ENCODE measurements around the gene ENGASE. TPM values are rescaled to one million over a fixed set of nuclear protein-coding genes. Genes with fewer than 3 reads are reported as not detected.

ENGASE gene
- total RNA-seq, 1 experiment from 2014 or later, result 34.5 TPM

- no peaks in the 10 kb centered on the region for H3K79me2 ChIP-seq (ENCODE audit: low read length)
- no TSS peak for BruUV-seq (replicated peaks)
- CTCF ChIA-PET, result no interaction called here
- no peak for TF ChIP-seq CTCF (conservative IDR thresholded peaks at IDR 0.05; ENCODE audit: low read depth, low read length)
- TF ChIP-seq EZH2phosphoT487 (IDR thresholded peaks at IDR 0.05; ENCODE audit: borderline replicate concordance, low read length), result no peak
- TF ChIP-seq EZH2 (IDR thresholded peaks at IDR 0.05; ENCODE audit: low read length, unreplicated experiment), result no peak
- no peaks in the 10 kb centered on the region for H3K9me3 ChIP-seq (ENCODE audit: low read length)
- H2AFZ ChIP-seq (ENCODE audit: low read length), result no peak overlapping the region
- POLR2A ChIA-PET (ENCODE audit: unreplicated experiment), result interaction anchor here (0.6 kb wide), 1 partner anchor 14 kb away, joined by 3 read pairs; no protein-coding TSS in a partner anchor
- H3K27me3 ChIP-seq (ENCODE audit: low read length), result peaks cover 25% of the 10 kb centered on the region
- no peak overlapping the region for H3K4me2 ChIP-seq (ENCODE audit: low read length)
- no peak for DNase-seq
- no peak overlapping the region for H3K9ac ChIP-seq (ENCODE audit: low read length)
- H3K27ac ChIP-seq (ENCODE audit: low read length), result no peak overlapping the region
- no peak for ATAC-seq
- H3K4me1 ChIP-seq (ENCODE audit: insufficient read depth, low read length), result no peaks in the 10 kb centered on the region
- no peaks in the 10 kb centered on the region for H3K36me3 ChIP-seq (ENCODE audit: low read depth, low read length)
- H3F3A ChIP-seq (ENCODE audit: low read length, unreplicated experiment), result no peaks in the 10 kb centered on the region
- intact Hi-C loops (cut with micrococcal nuclease), result no loop called here
- H3K9me2 ChIP-seq (replicated peaks; ENCODE audit: low read length), result no peaks in the 10 kb centered on the region
- H3K4me3 ChIP-seq (ENCODE audit: low read length), result no peak overlapping the region
- no peaks in the 10 kb centered on the region for H4K20me1 ChIP-seq (ENCODE audit: low read length)
Measured at GRCh38 chr17:79094261-79094660, 19.6 kb downstream of the ENGASE start.

- no peaks in the 10 kb centered on the region for H3K36me3 ChIP-seq (ENCODE audit: low read depth, low read length)
- H3K79me2 ChIP-seq (ENCODE audit: low read length), result no peaks in the 10 kb centered on the region
Measured at GRCh38 chr17:79095345-79096055, 20.9 kb downstream of the ENGASE start.

More at GRCh38 chr17:79095345-79096055, 20.9 kb downstream of the ENGASE start:
- no peak overlapping the region for H3K4me2 ChIP-seq (ENCODE audit: low read length)
- H3K27me3 ChIP-seq (ENCODE audit: low read length), result peaks cover 37% of the 10 kb centered on the region
- no peaks in the 10 kb centered on the region for H3K4me1 ChIP-seq (ENCODE audit: insufficient read depth, low read length)
- H3K9me2 ChIP-seq (replicated peaks; ENCODE audit: low read length), result no peaks in the 10 kb centered on the region
- POLR2A ChIA-PET (ENCODE audit: unreplicated experiment), result no interaction called here
- CTCF ChIA-PET, result no interaction called here
- peak; percentile 39 for DNase-seq
- TF ChIP-seq CTCF (conservative IDR thresholded peaks at IDR 0.05; ENCODE audit: low read depth, low read length) (no peak), EZH2 (IDR thresholded peaks at IDR 0.05; ENCODE audit: low read length, unreplicated experiment) (no peak), EZH2phosphoT487 (IDR thresholded peaks at IDR 0.05; ENCODE audit: borderline replicate concordance, low read length) (no peak)
- no peak overlapping the region for H3K27ac ChIP-seq (ENCODE audit: low read length)
- H4K20me1 ChIP-seq (ENCODE audit: low read length), result no peaks in the 10 kb centered on the region
- no peak overlapping the region for H2AFZ ChIP-seq (ENCODE audit: low read length)
- H3F3A ChIP-seq (ENCODE audit: low read length, unreplicated experiment), result no peaks in the 10 kb centered on the region
- intact Hi-C loops (cut with micrococcal nuclease), result no loop called here
- H3K9ac ChIP-seq (ENCODE audit: low read length), result no peak overlapping the region
- BruUV-seq (replicated peaks), result no TSS peak
- no peaks in the 10 kb centered on the region for H3K9me3 ChIP-seq (ENCODE audit: low read length)
- no peak overlapping the region for H3K4me3 ChIP-seq (ENCODE audit: low read length)
- peak; percentile 23 for ATAC-seq

All from PC-3 (cell line).